Stimulated activated CD4-positive, alpha-beta T cell treated with anti-CD3 and anti-CD28 coated beads, Interleukin-1b, Interleukin-23, amount 100 ng/mL, for 48 hours (primary cell): ENCODE data around the gene LAMA3.

Source experiments
- DNase-seq: peaks from one replicate; pipeline ENCODE4 v3.0.0-alpha.2; 2020

The LAMA3 gene

DNA sequence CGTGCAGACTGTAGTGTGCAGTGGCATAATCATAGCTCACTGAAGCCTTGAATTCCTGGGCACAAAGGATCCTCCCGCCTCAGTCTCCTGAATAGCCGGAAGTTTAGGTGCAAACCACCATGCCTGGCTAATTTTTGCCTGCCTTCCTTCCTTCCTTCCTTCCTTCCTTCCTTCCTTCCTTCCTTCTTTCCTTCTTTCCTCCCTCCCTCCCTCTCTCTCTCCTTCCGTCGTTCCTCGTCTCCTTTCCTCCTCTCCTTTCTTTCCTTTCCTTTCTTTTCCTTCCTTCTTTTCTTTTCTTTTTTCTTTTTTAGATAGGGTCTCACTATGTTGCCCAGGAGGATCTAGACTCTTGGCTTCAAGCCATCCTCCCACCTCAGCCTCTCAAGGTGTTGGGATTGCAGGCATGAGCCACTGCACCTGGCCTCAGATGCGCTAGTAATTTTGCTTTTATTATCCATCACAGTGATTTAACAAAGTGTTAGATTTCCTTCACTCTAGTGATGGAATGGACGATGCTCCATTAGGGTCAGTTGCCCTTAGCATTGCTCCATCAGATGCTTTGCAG, 20.0 kb upstream of the LAMA3 start:
- DNase-seq, result no peak

DNA sequence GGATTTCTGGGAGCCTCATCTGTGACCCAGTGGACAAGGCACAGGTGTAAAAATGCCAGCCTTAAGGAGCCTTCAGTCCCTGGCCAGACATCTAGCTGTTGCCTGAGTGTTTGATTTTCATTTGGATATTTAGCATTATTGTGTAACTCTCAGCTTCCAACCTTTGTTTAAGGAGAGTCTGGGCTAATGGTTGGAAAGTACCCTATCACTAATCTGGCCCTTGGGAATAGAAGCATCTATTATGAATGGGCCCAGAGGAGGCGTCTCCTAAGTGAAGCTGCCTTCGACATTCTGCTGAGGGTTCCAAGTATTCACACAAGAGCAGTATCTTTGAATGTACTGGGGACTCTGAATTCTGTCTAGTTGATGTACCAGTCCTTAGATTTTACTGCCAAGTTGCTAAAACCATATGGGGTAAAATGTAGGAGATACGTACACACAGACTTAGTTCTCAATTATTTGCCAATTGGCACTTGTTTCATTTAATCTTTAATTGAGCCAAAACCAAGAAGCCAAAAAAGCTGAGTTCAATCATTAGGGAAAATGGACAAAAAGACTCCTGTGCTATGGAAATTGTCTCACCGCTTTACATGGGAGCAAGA, 19.3 kb upstream of the LAMA3 start:
- DNase-seq, result no peak

DNA sequence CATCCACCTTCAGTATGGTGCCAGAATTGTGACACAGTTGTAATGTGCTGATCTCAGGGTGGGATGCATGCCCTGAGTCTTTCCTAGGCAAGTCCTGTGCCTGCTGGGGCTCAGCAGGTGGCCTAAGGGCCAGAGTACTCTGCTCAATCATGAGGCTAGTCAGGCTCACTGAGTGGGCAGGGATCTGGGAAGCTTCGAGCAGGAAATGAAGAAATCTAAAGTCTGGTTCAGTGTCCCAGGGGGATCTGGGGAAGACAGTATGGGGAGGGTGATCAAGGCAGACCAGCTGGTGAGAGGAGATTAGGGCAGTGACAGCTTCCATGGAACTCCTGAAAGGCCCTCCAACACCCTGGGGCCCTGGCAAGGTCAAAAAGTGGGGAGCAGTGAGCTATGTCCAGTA, 17.7 kb upstream of the LAMA3 start:
- no peak for DNase-seq

DNA sequence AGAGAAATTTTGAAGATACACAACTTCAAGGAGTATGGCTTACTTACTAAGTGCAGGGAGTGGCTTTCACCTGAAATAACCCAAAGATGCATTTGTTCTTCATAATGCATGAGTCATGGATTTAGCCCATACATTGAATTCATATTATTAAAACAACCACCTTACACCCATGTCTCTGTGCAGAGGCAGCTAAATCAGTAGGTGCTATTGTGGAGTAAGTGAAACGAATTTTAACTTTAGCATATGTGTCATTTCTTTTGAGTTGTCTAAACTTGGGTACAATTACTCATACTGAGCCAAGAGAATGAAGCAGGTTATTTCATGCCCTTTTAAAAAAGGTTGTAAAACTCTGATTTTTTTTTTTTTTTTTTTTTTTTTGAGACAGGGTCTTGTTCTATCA, 15.5 kb upstream of the LAMA3 start:
- peak; percentile 32 for DNase-seq

DNA sequence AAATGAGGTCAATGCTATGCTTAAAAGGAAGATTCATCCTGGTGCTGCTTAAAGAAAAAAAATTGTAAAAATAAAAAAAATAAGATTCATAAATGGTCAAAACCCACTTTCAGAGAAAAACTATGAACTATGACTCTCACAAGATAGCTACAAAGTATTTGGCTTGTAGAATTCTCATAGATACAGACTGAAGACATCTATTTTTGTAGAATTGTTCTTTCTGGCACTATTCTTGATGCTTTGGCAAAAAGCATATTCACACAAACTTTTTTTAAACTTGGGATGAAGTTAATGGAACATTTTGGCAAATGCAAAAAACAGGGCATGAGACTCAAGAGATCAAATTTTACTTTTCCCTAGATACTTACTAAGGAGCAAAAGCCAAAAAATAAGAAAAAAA, 14.0 kb upstream of the LAMA3 start:
- DNase-seq, result no peak

DNA sequence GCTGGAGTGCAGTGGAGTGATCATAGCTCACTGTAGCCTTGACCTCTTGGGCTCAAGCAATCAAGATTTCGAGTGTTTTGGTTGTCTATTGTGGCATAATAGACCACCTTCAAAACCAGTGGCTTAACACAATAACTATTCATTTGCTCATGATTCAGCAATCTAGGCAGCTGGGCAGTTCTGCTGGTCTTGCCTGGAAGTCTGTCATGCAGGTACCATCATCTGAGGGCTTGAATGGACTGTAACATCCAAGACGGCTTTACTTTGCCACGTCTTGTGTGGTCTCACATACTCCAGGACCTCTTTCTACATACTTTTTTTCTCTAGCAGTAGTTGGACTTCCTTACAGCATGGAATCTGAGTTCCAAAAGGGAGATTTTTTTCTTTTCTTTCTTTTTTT, 13.4 kb upstream of the LAMA3 start:
- no peak for DNase-seq

DNA sequence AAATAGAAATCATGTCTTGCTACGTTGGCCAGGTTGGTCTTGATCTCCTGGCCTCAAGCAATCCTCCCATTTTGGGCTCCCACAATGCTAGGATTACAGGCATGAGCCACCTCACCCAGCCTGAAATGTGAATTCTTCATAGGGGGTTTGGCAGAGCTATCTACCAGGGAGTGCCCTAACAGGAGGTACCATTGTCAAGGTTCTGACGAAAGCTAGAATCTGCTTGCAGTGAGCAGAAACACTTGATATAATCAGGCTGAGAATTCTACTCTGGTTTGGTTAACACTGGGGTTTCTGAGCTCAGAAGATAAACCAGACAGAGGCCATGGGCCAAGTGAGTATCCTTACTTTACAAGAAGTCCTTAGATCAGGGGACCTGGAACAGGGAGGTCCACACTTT, 7.2 kb upstream of the LAMA3 start:
- DNase-seq, result no peak

DNA sequence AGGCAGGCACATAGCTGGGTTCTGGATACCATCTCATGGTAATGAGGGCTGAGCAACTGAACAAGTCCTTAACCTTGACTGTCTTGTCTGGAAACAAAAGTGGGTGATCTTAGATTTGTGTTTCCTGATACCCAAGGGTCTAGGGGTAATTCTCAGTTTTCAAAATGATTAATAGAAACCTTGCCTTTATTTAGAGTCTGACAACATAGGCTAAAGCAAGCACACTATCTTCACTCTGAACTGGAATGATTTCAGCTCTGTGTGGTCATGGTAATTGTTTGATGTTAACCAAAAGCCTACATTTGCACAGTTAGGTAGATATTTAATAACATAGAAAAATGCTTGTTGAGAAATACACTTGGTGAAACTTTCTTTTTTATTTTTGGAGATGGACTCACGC, 6.8 kb upstream of the LAMA3 start:
- no peak for DNase-seq

DNA sequence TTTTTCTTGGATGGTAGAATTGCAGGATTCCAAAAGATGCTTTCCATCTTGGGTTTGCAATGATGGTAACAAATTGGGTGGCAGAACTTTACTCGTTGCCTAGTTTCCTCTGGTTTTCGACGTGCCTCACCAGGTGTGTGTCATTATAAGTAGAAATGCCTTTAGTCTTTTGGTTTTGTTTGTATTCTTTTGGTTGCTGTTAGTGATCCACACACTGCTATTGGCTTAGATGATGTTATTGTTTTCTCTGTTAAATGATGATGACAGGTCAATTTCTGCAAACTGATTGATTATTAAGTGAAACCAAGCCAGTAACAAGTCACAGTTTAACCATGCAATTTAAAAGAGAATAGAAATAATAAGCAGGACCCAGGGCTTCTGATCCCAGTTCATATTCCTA, 6.1 kb upstream of the LAMA3 start:
- DNase-seq, result no peak

DNA sequence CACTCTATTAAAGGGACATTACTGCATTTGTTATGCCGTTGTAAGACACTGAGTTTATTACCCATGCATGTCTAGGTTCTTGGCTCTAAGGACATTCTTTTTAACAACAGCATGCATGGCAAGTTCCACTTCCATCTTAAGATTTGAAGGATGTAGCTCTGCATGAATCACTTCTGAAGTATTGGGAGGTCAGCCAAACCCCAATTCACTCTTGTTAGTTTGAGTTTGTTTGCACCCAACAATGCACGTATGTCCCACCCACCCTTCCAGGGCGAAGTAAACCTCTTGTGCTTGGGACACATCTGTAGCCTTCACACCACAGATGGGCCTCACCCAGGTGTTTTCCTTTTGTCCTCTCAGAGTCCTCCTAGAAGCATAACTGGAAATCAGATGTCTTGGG, 5.6 kb upstream of the LAMA3 start:
- DNase-seq, result no peak

DNA sequence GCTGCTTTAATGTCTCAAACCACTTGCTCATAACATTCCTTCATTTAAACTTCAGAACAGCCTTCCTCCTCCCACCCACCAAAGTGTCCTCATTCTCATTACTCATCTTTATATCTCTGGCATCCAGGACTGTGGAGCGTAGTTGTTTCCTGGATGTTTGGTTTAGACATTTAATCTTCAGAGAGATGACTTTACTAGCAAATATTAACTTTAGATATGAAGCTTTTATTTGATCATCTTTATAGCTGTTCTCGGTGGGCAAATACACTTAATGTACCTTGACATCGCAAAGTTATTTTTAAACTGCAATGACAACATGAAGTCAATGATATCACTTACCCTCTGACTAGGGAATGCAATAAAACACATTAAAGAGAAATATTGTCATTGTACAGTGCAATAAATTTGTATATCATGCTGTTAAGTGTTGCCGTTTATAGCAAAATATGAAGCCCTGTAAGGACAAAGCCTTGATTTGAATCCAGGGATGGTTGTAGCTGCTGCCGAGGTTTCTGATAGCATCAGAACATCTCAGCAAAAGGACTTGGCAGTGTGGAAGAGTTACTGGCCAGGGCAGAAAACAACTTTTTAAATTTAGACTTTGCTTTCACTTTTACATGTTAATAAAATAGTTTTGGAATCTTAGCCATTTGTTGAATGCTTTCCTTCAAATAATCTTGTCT, 4.6 kb upstream of the LAMA3 start:
- DNase-seq, result no peak

DNA sequence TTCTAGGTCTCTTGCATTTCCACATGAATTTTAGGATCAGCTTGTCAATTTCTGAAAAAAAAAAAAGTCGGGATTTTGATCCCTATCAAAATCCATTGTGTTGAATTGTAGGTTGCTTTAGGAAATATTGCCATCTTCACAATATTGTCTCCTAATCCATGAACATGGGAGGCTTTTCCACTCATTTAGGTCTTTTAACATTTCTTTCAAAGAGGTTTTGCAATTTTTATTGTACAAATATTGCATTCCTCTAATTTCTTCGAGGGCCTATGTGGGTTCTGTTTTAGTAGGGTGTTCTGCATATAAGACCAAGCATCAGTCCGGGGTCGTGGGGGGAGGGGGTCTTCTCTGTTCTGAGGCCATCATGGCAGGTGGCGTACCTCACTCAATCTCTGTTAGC, 725 bp upstream of the LAMA3 start:
- DNase-seq, result no peak

DNA sequence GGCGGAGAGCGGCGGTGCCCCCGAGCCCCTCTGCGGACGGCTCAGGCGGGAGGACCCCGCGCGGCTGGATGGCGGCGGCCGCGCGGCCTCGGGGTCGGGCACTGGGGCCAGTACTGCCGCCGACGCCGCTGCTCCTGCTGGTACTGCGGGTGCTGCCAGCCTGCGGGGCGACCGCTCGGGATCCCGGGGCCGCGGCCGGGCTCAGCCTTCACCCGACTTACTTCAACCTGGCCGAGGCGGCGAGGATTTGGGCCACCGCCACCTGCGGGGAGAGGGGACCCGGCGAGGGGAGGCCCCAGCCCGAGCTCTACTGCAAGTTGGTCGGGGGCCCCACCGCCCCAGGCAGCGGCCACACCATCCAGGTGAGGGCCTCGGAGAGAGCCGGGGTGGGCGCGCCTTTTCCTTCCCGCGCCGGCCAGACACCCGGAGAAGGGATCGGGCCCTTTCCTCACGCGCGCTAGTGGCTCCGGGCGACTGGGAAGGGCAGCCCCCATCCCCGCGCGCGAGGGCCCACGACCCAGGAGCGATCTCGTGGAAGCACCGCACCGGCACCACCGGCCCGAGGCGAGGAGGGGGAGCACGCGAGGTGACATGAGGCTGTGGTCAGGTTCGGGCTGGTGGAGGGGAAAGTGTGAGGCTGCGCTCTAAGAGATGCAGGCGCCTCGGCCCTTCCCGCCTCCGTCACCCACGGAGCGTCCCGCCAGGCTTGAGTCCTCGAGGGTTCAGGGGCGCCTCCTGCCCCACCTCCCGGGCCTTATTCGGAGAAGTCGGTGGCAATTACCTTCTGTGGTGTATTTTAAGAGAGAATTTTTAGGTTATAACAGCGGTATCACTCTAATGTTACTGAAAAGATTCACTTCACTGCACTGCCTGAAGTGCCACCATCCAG, 607 bp downstream of the LAMA3 start:
- DNase-seq, result no peak

DNA sequence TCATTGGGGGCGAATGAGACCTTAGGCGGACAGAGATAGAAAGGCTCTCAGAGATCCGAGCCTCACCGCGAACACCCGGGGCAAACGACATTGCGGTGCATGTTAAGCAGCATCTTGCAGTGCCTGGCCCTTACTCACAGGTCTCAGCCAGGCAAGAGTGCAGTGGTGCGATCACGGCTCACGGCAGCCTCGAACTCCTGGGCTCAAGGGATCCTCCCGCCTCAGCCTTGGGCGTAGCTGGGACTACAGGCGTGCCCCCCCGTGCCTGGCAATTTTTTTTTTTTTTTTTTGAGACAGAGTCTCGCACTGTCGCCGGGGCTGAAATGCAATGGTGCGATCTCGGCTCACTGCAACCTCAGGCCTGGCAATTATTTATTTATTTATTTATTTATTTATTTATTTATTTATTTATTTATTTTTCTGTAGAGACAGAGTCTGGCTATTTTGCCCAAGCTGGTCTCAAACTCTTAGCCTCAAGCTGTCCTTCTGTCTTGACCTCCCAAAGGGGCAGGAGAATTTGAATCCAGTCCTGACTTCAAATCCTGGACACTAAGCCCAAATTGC, 1.3 kb downstream of the LAMA3 start:
- DNase-seq, result no peak

DNA sequence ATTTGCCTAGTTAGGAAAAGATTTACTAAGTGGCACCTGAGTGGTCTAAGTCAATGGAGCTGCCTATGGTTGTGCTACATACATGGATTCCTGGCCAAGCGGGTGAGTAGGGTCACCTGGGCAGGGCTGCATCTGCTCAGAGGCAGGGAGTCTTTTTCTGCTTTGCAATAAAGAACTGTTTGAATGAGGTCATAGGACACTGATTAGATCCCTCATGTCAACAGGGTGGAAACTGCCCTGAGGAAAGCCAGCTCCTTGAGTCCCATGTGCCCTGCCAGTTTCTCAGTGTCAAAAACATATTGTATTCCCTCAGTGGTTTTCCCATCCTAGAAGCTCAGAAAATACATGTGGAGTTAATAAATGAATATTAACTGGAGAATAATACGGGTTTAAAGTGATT, 4.6 kb downstream of the LAMA3 start:
- no peak for DNase-seq

DNA sequence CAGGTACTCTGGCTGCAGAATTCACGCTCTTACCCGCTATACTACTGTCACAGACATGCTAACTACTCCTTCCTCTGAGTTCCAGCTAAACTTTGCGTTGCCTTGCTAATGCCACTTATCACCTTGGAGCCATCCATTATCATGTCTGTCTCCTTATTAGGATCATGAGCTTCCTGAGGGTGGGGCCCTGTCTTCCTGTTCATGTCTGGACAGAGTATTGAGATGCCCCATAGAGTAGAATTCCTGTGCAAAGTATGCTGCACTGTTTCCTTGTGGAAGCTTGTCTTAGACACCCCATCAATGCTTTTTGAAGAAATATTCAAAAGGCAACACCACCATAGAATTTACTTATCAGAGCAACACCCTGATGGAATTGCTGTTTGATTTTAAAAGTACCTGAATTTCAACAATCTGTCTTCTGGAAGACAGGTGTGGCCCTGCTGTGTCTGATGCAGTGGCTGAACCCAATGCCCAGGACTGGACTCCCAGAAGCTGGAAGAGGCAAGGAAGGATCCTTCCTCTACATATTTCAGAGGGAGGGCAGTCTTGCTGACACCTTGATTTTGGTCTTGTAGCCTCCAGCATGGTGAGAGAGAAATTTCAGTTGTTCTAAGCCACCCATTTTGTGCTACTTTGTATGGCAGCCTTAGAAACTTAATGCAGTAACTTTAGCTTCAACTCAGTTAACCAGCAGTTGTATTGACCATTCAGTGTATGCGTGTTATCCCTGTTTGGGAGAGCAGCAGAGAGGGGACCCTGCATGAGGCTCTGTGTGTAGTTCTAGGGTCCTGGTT, 5.6 kb downstream of the LAMA3 start:
- DNase-seq, result no peak

DNA sequence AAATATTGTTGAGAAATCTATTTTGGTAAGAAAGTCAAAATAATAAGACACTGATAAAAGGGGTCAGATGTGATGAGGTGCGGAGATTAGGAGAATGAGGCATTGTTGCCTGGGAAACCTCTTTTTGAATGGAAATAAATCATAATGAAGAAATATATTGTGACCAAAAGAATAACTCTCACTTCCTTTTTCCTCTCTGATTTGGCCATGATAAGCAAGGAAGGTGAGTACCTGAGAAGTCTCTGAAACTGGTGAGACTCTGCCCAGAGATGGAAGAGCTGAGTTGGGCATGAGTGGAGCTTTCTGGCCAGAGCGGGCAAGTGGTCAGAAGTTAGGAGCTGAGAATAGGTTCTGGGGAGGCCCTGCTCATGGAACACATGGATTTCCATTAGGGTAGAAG, 11.8 kb downstream of the LAMA3 start:
- DNase-seq, result no peak

DNA sequence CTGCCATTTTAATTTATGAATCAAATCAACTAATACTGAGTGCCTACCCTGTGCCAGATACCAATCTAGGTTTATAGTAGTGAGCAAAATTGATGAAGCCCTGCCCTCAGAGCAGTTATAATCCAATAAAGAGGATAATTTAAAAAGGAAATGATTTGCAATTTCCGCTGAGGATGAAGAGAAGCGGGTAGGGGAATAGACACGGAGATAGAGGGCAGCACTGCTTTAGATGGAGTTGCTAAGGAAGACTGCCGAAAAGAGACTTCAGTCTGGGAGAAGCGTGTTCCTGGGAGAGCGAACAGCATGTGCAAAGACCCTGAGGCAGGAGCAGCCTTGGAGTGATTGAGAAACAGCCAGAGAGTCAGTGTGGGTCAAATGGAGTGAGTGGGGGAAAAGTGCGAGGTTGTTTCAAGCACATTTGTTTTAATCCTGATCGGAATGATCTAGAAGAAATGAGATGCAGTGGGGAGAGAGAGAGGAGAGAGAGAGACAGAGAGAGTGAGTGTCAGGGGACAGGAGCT, 12.4 kb downstream of the LAMA3 start:
- no peak for DNase-seq

DNA sequence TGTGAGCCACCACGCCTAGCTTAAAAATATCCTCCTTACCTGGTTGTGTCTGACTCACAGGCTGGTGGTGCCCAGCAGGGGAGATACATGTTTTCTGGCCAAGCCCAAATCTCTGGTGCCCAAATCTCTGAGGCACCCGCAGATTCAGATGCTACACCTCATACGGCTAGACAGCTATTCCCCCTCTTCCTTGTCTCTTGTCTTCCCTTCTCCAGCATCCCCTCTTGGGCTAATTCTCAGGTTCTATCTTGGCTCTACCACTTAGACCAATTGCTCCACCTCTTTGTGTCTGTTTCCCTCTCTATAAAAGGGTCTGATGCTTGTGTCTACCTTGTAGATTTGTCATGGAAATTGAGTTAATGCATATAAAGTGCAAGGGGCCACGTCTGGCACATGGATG, 13.4 kb downstream of the LAMA3 start:
- DNase-seq, result no peak

DNA sequence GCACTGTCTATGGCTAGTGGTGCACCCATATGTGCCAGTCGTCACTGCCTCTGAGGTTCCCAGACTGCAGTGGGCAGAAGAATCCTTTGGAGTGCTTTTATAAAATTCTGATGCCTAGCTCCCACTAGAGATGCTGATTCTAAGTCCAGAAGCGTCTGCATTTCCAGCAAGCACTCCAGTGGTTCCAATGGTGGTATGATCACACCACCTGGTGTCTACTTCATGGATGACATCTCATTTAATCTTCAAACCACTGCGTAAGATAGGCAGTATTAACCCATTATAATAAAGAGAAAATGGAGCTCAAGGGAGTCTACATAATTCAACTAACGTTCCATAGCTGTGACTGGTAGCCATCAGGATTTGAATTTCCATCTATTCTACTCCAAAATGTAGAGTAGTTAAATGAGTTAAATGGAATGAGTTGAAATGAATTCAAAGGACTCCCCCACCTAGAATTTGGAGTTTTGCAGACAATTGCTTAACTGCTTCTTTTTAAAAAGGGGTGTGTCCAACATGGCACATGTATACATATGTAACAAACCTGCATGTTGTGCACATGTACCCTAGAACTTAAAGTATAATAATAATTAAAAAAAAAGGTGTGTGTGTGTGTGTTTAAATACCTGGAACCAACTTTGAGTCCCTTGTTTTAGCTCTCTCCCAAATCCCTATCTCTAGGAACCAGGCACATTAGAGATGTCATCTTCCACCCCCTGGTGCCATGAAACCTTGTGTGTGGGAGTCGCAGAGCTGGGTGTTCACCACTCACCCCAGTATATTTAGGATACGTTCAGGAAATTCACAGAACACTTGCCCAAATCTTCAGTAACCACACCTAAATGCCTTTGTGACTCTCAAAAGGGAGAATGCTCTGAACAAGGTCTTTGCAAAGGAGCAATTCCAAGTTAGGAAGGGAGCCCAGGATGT, 14.1 kb downstream of the LAMA3 start:
- DNase-seq, result peak; percentile 14

DNA sequence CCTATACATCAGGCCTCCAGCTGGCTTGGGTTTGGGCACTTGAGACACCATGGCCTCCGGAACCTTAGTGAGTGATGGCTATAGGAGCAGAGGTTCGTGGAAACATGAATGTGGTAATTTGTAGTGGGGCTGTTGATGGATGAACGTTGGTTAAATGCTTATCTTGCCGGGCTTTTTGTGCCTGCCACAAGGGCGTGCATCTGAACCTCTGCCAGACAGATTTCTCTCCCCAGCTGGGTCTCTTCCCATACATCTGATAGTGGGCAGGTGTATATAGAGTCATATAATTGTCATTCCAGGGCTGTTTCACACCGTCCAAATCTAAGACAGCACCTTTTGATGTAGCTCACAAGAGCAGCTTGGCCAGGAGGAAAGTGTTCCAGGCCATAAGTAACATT, 14.7 kb downstream of the LAMA3 start:
- no peak for DNase-seq
